Superior temporal gyrus (tissue), 1 donor: ENCODE results near the gene PSMB7.

Experiments
- DNase-seq: peaks from one replicate; pipeline ENCODE4 v3.0.0-alpha.2; 2016; ENCODE audit errors: extremely low spot score

The PSMB7 gene

GRCh38 chr9:124384210-124384609 lies 31.0 kb downstream of the PSMB7 start:
- no peak for DNase-seq

GRCh38 chr9:124381170-124381945 lies 33.9 kb downstream of the PSMB7 start:
- peak; percentile 49 for DNase-seq

DNA sequence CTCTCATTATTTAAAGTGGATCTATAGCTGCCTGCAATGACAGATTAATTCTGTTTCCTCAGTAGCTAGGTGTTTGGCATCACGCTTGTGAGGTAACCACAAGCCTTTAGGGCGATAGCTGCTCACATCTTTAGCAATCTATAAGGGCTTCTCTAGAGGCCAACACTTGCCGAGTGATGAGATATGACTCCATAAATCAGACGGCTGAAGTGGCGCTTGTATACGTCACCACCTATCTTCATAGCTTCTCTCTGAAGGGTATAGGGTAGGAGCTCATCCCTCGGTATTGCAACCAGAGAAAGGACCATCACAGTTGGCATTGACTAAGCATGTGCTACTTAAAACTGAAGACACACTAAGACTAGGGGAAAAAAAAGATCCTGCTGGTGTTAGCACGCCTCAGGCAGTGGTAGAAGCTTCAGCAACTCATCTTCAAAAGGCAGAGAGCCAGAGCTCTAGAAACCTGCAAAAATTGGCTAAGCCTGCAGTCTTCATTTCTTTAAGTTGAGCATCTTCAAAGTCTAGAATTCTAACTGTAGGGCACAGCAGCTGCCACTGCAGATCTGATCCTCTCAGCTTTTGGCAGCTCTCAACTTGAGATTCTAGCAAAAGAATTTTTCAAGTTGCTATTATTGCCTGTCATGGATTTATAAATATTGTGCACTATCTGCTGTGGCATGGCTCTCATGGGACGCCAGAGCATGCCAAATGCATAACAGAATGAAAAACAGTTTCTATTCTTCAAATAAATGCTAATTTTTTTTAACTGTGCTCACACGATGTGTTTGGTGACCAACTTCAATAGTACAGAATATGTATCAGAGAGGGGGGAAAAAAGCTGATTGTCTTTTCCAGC lies 37.5 kb downstream of the PSMB7 start:
- DNase-seq, result peak; percentile 56

- DNase-seq, result no peak
Measured at GRCh38 chr9:124376329-124376728, 38.9 kb downstream of the PSMB7 start.

DNA sequence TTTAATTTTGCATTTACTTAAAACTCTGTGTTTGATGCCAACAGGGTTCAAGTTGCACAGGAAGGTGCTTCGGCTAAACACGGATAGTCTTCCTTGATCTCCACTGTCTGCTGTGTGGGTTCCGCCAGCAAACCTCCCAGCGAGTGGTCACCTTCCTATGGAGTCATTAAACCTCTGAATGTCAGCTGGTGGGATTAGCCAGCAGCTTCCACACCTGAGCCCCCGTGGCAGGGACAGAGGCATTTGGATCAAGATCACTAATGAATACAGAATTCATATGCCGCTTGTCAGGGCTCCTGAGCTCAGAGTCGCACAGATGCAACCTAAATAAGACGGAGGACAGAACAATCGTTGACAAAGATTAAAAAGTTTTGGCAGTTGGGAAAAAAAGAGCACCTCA lies 39.5 kb downstream of the PSMB7 start:
- no peak for DNase-seq

GRCh38 chr9:124373851-124374250 lies 41.4 kb downstream of the PSMB7 start:
- DNase-seq, result no peak

- no peak for DNase-seq
Measured at GRCh38 chr9:124373386-124373785, 41.9 kb downstream of the PSMB7 start.

- DNase-seq, result no peak
Measured at GRCh38 chr9:124372038-124372437, 43.2 kb downstream of the PSMB7 start.

DNA sequence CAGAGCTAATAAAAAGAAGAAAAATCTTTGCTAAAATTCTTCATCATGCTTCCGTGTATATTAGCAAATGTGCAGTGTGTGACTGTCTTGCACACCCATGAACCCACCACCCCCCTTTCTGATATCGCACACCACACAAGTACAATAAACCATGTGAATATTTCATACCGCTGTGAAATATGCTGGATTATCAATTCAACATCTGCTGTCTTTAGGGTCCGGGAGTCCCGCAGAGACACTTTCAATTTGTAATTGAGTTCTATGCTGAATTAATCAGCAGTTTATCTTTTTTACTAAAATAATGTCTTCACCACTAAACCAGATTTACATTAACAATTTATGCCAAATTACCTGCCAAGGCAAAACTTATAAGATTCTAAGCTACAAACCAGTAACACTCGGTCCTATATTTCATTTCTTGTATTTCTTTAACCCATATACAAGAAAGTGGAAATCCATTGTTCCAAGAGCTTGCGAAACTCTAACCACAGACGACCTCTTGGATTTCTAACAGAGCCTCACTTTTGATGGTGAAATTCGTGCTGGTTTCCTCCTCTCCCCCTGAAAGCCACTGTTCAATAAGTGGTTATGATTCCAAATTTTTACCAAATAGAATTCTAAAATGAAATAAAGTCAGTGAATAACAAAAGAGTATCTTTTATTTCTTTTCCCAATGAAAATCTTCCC lies 44.2 kb downstream of the PSMB7 start:
- no peak for DNase-seq

DNA sequence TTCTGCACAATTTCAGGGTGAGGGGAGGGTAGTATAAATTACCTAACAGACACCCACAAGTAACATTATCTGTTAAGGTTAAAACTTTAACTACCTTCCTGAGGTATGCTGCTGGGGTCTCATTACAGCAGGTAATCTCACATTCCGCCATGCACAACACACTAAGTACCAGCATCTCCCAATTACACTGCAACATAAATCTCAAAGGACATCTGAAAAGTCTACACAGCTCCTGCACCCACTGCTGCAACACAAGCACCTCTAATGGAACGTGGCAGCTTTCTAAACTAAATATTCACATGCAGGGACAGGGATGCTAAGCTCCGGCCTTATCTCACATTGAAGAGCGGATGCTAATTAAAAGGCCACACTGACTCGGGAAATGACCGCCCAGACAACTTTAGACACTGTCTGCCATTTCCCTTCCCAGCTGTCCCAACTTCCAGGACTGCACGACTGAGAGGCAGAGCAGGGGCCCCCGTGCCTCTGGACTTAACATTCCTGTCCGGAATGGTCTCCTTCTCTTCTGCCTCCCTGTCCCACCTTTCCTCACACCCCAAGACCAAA lies 45.9 kb downstream of the PSMB7 start:
- DNase-seq, result no peak

DNA sequence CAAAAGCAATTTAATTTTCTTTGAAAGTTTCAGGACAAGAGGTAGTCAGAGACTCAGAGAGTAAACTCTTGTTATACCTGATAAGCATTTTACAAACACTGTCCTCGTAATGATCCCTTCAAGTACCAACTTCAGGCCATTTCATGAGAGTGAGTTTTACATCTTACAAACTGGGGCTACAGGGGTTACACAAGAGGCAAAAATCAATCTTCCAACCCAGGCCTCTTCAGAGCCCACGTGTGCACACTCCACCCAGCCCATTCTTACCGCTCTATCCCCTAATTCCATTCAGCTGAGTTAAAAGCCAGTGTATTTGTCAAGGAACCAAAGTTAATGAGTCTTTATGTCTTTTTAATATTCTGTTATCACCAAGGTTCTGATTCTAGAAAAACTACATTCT lies 46.5 kb downstream of the PSMB7 start:
- DNase-seq, result no peak

GRCh38 chr9:124366476-124367220 lies 48.6 kb downstream of the PSMB7 start:
- DNase-seq, result no peak

GRCh38 chr9:124365036-124365435 lies 50.2 kb downstream of the PSMB7 start:
- DNase-seq, result no peak

DNA sequence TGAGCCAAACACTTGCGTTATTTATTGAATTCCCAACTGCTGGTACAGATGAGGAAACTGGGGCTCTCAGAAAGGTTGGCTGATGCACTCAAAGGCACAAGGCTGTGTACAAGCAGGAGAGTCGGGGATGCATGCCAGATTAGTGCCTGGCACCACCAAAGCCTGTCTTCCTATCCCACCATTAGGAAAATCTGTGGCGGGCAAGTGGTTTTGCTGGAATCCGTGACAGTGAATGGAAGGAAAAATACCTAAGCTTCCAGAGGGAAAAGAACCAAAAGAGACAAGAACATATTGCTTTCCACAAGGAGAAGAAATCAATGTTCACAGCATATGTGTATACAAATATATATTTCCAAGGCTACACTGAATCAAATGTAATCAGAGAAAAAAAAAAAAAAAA lies 51.1 kb downstream of the PSMB7 start:
- DNase-seq, result no peak

GRCh38 chr9:124363326-124364096 lies 51.7 kb downstream of the PSMB7 start:
- no peak for DNase-seq

GRCh38 chr9:124361128-124361527 lies 54.1 kb downstream of the PSMB7 start:
- no peak for DNase-seq

DNA sequence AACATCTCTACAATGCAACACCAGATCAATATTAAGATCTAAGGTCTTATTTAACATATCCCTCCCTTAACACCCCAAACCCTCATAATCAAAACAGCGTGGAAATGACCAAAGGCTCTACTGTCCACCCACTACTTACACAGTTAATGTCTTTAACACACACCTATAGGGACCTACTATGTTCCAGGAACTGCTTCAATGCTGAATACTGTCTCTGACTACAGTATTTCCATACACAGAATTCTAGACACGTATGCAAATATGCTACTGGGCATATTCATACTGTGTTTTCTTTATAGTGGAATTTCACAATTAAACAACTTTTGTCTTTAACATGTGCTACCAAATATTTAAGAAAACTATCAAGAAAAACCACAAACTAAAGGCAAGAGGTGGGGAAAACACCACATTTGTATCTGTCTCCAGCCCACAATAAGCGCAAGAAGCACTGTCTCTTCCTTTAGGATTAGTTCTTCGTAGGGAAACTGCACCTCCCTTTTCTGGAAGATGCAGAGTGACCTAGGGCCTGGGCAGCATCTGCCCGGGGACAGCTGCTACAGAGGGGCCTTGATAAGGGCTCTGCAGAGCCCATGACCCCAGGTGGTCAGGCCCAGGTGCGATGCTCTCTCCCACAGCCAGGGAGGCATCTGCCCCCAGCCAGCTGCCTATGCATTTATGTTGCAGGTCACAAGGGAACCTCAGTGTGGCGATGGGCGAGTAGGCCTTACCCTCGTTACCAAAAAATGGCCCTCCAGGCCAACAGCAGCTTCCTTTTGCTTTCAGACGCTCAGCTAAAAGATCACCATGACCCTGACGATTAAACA lies 55.2 kb downstream of the PSMB7 start:
- no peak for DNase-seq

DNA sequence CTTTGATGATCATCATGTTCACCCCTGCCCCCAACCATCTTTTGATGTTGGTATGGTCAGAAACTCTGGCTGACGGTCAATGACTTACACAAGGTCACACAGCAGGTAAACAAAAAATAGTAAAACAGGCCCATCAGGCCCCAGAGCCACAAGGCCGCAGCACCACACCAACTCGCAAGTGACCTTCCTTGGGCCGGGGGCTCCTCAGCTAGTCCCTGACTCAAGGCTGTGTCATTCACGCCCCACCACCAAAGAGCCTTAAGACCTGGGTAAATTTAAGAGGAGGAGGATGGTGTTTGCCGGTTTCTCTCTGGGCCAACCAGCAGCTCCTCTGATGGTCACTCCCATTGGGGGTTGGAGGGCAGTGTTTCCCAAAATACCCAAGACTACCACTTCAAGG lies 55.8 kb downstream of the PSMB7 start:
- no peak for DNase-seq

DNA sequence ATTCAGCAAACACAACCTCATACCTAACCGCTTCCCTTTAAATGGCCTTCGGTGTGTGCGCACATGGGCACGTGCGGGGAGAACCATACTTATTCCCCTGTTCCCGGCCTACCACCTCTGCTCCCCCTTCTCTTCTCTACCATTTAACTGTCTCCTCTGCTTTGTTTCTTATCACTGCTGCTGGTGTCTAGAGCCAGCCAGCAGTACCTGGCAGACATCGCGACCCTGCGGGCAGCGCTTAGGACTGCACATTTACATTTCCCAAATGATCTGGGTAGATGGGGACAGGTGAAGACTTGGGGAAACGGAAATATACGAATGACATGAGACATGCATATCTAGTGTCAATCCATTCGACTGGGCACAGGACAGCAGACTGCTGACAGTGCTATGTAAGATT lies 56.6 kb downstream of the PSMB7 start:
- DNase-seq, result no peak
